ENCODE results near the gene TTLL10. TPM values are rescaled to one million over a fixed set of nuclear protein-coding genes. Genes with fewer than 3 reads are reported as not detected.

The TTLL10 gene, protein sequence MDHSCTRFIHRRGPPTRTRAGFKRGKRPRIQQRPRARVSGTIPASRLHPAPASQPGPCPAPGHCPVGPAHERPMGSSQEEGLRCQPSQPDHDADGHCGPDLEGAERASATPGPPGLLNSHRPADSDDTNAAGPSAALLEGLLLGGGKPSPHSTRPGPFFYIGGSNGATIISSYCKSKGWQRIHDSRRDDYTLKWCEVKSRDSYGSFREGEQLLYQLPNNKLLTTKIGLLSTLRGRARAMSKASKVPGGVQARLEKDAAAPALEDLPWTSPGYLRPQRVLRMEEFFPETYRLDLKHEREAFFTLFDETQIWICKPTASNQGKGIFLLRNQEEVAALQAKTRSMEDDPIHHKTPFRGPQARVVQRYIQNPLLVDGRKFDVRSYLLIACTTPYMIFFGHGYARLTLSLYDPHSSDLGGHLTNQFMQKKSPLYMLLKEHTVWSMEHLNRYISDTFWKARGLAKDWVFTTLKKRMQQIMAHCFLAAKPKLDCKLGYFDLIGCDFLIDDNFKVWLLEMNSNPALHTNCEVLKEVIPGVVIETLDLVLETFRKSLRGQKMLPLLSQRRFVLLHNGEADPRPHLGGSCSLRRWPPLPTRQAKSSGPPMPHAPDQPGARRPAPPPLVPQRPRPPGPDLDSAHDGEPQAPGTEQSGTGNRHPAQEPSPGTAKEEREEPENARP
- total RNA-seq = not detected in 2 replicates

GRCh38 chr1:1173793-1174415, at the start of gene TTLL10:
TSS of gene TTLL10 (plus strand) at chr1:1173880. CDS start at chr1:1179216, 5,336 bp downstream.

GRCh38 chr1:1206376-1206965, 32.8 kb downstream of the TTLL10 start, which contains the start of gene TNFRSF18:
TSS of gene TNFRSF18 (minus strand) at chr1:1206592. CDS start at chr1:1206571, 21 bp downstream.

DNA sequence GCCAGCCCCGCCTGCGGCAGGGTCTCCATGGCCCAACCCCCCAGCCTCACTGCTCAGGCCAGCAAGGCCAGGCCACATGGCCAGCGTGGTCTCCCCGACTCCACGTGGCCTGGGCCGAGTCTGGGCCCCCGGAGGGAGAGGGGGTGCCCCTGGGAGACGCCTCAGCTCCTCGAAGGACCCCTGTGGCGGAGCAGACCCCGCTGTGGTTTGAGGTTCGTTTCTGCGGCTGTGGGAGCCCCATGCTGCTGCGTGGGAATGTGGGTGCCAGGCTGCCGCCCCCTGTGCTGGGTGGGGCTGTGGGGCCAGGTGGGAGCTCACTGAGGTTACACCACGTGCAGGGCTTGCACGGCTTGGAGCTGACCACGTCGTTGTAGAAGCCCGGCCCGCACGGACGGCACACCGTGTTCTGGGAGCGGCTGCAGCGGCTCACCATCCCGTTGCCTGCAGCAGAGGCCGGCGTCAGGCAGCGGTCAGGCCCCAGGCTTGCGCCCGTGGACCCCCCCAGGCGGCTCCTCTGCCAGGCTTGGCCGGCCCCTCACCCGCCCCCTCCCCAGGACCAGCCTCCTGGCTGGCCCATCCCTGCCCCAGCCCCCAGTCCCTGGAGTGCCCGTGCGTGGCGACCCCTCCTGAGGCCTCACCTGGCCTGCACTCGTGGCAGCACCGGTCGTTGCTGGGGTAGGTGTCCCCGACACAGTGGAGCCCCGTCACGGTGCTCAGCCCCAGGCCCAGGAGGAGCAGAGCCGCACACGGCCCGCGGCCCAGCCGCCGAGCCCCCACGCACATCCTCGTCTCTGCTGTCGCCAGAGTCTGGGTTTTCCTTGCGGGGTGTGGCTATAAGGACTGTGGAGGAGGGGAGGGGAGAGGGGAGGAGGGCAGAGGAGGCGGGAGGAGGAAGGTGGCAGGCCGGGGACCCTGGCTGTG, 39.9 kb downstream of the TTLL10 start, which contains the start of gene TNFRSF4:
TNFRSF4 (minus strand) TSS at position 809 of the 921 bp plus-strand sequence; CDS start at position 783, 26 bp downstream.

GRCh38 chr1:1231400-1232207, 57.9 kb downstream of the TTLL10 start, which contains the start of gene SDF4:
TSS of gene SDF4 (minus strand) at chr1:1232001. CDS start at chr1:1228772, 3,229 bp downstream.

DNA sequence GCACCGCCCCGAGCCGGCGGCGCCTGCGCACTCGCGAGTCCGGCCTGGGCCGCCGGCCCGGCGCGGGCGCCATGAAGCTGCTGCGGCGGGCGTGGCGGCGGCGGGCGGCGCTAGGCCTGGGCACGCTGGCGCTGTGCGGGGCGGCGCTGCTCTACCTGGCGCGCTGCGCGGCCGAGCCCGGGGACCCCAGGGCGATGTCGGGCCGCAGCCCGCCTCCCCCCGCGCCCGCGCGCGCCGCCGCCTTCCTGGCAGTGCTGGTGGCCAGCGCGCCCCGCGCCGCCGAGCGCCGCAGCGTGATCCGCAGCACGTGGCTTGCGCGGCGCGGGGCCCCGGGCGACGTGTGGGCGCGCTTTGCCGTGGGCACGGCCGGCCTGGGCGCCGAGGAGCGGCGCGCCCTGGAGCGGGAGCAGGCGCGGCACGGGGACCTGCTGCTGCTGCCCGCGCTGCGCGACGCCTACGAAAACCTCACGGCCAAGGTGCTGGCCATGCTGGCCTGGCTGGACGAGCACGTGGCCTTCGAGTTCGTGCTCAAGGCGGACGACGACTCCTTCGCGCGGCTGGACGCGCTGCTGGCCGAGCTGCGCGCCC, 58.6 kb downstream of the TTLL10 start, which contains the start of gene B3GALT6:
B3GALT6 (plus strand) TSS at position 30 of the 588 bp plus-strand sequence; CDS start at position 72, 42 bp downstream.

DNA sequence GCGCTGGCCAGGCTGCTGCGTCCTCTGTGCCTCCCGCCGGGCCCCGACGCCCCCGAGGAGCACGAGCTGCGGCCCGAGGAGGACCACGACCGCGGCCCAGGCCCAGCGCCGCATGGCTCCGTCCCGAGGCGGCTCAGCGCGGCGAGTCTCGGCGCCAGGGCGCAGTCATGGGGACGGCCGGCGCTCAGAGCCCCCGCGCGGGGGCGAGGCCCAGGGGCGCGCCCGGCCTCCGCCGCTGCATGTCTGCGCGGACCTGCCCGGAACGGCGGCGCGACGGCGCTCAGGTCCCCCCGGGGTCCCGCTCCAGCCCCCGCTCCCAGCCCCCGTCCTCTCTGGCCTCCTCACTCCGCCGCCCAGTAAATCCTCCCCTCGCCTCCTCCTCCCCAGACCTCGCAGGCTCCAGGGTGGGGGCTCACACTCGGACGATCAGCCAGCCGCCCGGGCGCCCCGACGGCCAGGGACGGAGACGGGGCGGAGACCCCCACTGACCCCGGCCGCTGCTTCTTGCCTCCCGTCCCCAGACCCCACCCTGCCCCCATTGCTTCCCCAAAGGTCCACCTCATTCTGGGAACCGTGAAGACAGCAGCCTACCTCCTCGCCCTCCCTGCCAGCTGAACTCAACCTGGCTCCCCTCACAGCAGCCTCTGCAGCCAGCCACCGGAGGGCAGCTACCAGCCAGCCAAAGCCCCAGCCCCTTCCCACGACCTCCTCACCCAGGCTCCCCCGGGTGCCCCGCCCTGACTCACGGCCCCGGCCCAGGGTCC, 73.1 kb downstream of the TTLL10 start, which contains the start of gene C1QTNF12:
C1QTNF12 (minus strand) TSS at position 146 of the 764 bp plus-strand sequence; CDS start at position 114, 32 bp downstream.

Small RNA genes within 50 kb of the gene (small RNA-seq; reads per million reads assigned to genes)
- 16.5 reads per million, percentile 96 among the genes with 10 or more reads in this experiment for gene MIR200A
- gene MIR200B = 46.4 reads per million, percentile 98 among the genes with 10 or more reads in this experiment
- 4.8 reads per million, percentile 91 among the genes with 10 or more reads in this experiment for gene MIR429

Other genes with a start within 250 kb of the TTLL10 start
- gene SAMD11, start 250.0 kb upstream of the TTLL10 start, total RNA-seq = under 0.01 and 0.54 TPM in 2 replicates
- gene NOC2L, start 214.6 kb upstream of the TTLL10 start, total RNA-seq = 38.5 and 77.4 TPM in 2 replicates
- 7.0 and 8.6 TPM in 2 replicates for gene KLHL17, start 213.3 kb upstream of the TTLL10 start, total RNA-seq
- gene PLEKHN1, start 207.4 kb upstream of the TTLL10 start, total RNA-seq = 4.3 and 5.4 TPM in 2 replicates
- gene PERM1, start 191.8 kb upstream of the TTLL10 start, total RNA-seq = 0.39 TPM in 1 of 2 replicates, not detected in the other
- gene HES4, start 173.8 kb upstream of the TTLL10 start, total RNA-seq = 3.9 and 8.8 TPM in 2 replicates
- 14.5 and 42.5 TPM in 2 replicates for gene ISG15, start 160.4 kb upstream of the TTLL10 start, total RNA-seq
- 149 and 219 TPM in 2 replicates for gene AGRN, start 153.8 kb upstream of the TTLL10 start, total RNA-seq
- gene RNF223, start 99.6 kb upstream of the TTLL10 start, total RNA-seq = 2.3 TPM in 1 of 2 replicates, not detected in the other
- 11.8 and 16.3 TPM in 2 replicates for gene C1orf159, start 57.8 kb upstream of the TTLL10 start, total RNA-seq
- gene TNFRSF18, start 32.7 kb downstream of the TTLL10 start, total RNA-seq = not detected in 2 replicates
- not detected in 2 replicates for gene TNFRSF4, start 40.3 kb downstream of the TTLL10 start, total RNA-seq
- 117 and 120 TPM in 2 replicates for gene SDF4, start 58.1 kb downstream of the TTLL10 start, total RNA-seq
- gene B3GALT6, start 58.4 kb downstream of the TTLL10 start, total RNA-seq = 21.4 and 25.5 TPM in 2 replicates
- gene C1QTNF12, start 72.8 kb downstream of the TTLL10 start, total RNA-seq = 0.79 and 1.7 TPM in 2 replicates
- 35.6 and 36.9 TPM in 2 replicates for gene UBE2J2, start 100.0 kb downstream of the TTLL10 start, total RNA-seq
- gene SCNN1D, start 106.6 kb downstream of the TTLL10 start, total RNA-seq = 0.79 and 1.8 TPM in 2 replicates
- gene ACAP3, start 134.1 kb downstream of the TTLL10 start, total RNA-seq = 75.7 and 101 TPM in 2 replicates
- gene PUSL1, start 134.7 kb downstream of the TTLL10 start, total RNA-seq = 42.4 and 62.1 TPM in 2 replicates
- 79.4 and 79.7 TPM in 2 replicates for gene INTS11, start 150.8 kb downstream of the TTLL10 start, total RNA-seq
- gene CPTP, start 150.9 kb downstream of the TTLL10 start, total RNA-seq = 23.2 and 28.3 TPM in 2 replicates
- gene TAS1R3, start 157.4 kb downstream of the TTLL10 start, total RNA-seq = 0.11 and 0.39 TPM in 2 replicates
- 111 and 118 TPM in 2 replicates for gene DVL1, start 175.5 kb downstream of the TTLL10 start, total RNA-seq
- gene MXRA8, start 184.7 kb downstream of the TTLL10 start, total RNA-seq = 461 and 718 TPM in 2 replicates
- gene AURKAIP1, start 201.3 kb downstream of the TTLL10 start, total RNA-seq = 75.4 and 118 TPM in 2 replicates
- 102 and 177 TPM in 2 replicates for gene CCNL2, start 225.5 kb downstream of the TTLL10 start, total RNA-seq
- gene MRPL20, start 233.4 kb downstream of the TTLL10 start, total RNA-seq = 69.1 and 77.3 TPM in 2 replicates
- 1.6 and 2.7 TPM in 2 replicates for gene ANKRD65, start 247.4 kb downstream of the TTLL10 start, total RNA-seq

All from placental epithelial cell (primary cell).